Measurements from ENCODE around the gene KRT85. TPM values are rescaled to one million over a fixed set of nuclear protein-coding genes. Genes with fewer than 3 reads are reported as not detected.
A peak's percentile ranks its signal among the peaks of the same experiment; 100 is the strongest.

Gene KRT85
- total RNA-seq, 1 donor from 2014 or later = not detected

- DNase-seq (ENCODE audit: low read depth) (no peak), FAIRE-seq (no peak)
- no peak for TF ChIP-seq CTCF (IDR thresholded peaks at IDR 0.05; ENCODE audit: insufficient read depth, low read length, severe bottlenecking)
- H3K27me3 ChIP-seq (ENCODE audit: control insufficient read depth, insufficient read depth, low read length) = no peaks in the 10 kb centered on the region
- H3K4me3 ChIP-seq (ENCODE audit: low read depth, low read length) = no peak overlapping the region
- no peaks in the 10 kb centered on the region for H3K36me3 ChIP-seq (ENCODE audit: control insufficient read depth, insufficient read depth, low read length)
Measured at GRCh38 chr12:52399756-52400155, 32.5 kb upstream of the KRT85 start.

- Histone ChIP-seq H3K36me3 (ENCODE audit: control insufficient read depth, insufficient read depth, low read length) (no peaks in the 10 kb centered on the region), H3K4me3 (ENCODE audit: low read depth, low read length) (no peak overlapping the region), H3K27me3 (ENCODE audit: control insufficient read depth, insufficient read depth, low read length) (no peaks in the 10 kb centered on the region)
- FAIRE-seq (no peak), DNase-seq (ENCODE audit: low read depth) (no peak)
- TF ChIP-seq CTCF (IDR thresholded peaks at IDR 0.05; ENCODE audit: insufficient read depth, low read length, severe bottlenecking) = no peak
Measured at GRCh38 chr12:52398176-52398575, 30.9 kb upstream of the KRT85 start.

GRCh38 chr12:52396656-52397055, 29.4 kb upstream of the KRT85 start:
- Histone ChIP-seq H3K36me3 (ENCODE audit: control insufficient read depth, insufficient read depth, low read length) (no peaks in the 10 kb centered on the region), H3K27me3 (ENCODE audit: control insufficient read depth, insufficient read depth, low read length) (no peaks in the 10 kb centered on the region), H3K4me3 (ENCODE audit: low read depth, low read length) (no peak overlapping the region)
- DNase-seq (ENCODE audit: low read depth) (no peak), FAIRE-seq (peak; percentile 55)
- no peak for TF ChIP-seq CTCF (IDR thresholded peaks at IDR 0.05; ENCODE audit: insufficient read depth, low read length, severe bottlenecking)

GRCh38 chr12:52395761-52396434, 28.6 kb upstream of the KRT85 start:
- H3K4me3 ChIP-seq (ENCODE audit: low read depth, low read length) = no peak overlapping the region
- FAIRE-seq (peak; percentile 18), DNase-seq (ENCODE audit: low read depth) (peak; percentile 35)
- TF ChIP-seq CTCF (IDR thresholded peaks at IDR 0.05; ENCODE audit: insufficient read depth, low read length, severe bottlenecking) = peak; percentile 72
- no peaks in the 10 kb centered on the region for H3K27me3 ChIP-seq (ENCODE audit: control insufficient read depth, insufficient read depth, low read length)
- H3K36me3 ChIP-seq (ENCODE audit: control insufficient read depth, insufficient read depth, low read length) = no peaks in the 10 kb centered on the region

- peak; percentile 50 for FAIRE-seq
- no peak for TF ChIP-seq CTCF (IDR thresholded peaks at IDR 0.05; ENCODE audit: insufficient read depth, low read length, severe bottlenecking)
- no peaks in the 10 kb centered on the region for H3K27me3 ChIP-seq (ENCODE audit: control insufficient read depth, insufficient read depth, low read length)
- no peaks in the 10 kb centered on the region for H3K36me3 ChIP-seq (ENCODE audit: control insufficient read depth, insufficient read depth, low read length)
- DNase-seq (ENCODE audit: low read depth) = no peak
- no peak overlapping the region for H3K4me3 ChIP-seq (ENCODE audit: low read depth, low read length)
Measured at GRCh38 chr12:52394836-52395405, 27.6 kb upstream of the KRT85 start.

All from bronchial epithelial cell (primary cell).